DMS153 treated with DMSO at 0.1 percent for 48 hours (cell line): Measurements from ENCODE around the gene RPUSD4.

Experiments
- DNase-seq: peaks from one replicate; lab custom pipeline; 2025; ENCODE audit not compliant: unreplicated experiment; lab: John Stamatoyannopoulos, UW

Gene RPUSD4

DNA sequence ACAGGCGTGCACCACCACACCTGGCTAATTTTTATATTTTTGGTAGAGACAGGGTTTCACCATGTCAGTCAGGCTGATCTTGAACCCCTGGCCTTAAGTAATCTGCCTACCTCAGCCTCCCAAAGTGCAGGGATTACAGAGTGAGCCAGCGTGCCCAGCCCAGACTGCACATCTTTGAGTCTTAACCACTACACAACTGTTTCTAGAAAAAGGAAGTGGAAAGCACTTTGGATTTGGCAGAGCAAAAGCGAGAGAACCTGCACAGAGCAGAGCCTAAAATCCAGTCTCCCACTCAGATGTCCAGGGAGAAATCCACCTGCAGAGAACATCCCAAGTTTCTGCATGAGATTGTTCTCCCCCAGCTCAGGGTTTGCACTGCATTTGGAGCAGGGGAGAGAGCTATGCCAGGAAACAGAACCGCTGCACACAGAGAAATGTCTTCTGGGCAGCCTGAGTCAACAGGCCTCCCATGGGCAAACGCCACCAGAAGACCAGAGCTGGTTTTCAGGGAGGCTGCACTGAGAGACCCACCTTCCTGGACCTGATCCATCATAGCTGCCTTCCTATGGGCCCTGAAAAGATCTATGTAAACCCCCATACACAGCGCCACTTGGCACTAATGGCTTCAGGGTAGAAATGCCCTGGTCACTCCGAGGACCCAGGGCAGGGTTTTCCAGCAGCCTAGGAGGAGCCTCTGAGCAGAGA lies 54.0 kb downstream of the RPUSD4 start:
- DNase-seq: no peak

DNA sequence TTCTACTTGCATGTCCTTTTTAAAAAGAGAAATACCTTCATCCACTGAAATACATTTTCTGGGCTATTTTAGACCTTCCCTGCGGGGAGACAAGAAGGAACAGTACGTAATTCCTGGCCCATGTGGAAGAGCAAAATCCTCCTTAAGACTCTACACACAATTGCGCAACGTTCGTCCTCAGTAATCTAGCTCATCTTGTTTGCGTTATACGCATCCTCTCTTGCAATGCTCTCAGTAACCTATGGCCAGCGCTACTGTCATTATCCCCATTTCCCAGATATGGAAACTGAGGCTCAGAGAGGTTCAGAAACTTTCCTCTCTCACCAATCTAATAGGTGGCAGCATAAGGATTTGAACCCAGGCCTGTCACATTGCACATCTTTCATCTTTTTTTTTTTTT lies 54.6 kb downstream of the RPUSD4 start:
- DNase-seq: no peak

DNA sequence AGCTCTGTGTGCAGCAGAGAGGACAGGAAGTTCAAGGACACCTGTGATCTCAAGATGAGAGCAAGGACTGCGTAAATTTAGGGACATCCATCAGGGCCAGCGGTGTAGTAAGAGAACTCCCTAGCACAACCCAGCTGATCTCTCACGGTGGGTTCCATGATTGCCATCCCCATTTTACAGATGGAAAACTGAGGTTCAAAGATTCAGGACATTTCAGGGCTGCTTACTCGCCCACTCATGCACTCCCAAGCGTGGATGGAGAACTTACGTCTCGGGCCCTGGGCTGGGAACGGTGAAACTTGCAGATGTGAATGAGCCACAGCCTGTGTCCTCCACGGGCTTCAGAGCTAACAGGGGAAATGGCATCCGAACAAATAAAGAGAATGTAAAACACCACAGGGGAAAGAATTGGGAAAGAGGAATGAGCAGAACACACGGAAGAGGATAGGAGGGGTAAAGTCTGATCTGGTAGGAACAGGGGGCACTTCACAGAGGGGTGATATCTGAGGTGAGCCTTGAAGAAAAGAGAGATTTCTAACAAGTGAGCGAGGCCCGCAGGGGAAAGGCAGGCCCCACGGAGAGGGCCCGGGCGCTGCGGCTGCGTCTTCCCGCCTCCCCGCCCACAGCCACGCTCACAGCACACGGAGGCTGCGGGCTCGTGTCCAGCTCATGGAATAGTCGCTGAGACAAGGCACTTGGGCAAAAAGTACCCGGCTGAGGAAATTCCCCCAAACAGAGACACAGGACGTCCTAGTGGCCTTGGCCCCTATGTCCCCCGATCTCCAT lies 55.9 kb downstream of the RPUSD4 start:
- DNase-seq: no peak

DNA sequence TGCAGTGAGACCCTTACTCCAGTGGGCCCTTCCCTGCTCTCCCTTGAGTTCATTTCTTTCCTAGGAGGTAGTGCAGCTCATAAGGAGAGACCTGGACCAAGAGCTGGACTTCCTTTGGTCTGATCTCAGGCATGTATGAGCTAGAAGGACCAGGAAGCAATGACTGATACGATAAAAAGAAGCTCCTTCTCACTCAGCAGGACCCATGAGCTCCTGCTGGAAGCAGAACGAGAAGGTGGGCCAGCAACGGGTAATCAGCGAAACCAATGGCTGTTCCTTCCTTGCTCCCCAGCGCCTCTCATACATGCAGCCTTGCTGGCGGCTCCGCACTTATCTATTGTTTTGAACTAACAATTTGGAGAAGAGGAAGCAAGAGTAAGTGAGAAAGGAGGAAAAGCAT lies 56.8 kb downstream of the RPUSD4 start:
- DNase-seq: no peak

DNA sequence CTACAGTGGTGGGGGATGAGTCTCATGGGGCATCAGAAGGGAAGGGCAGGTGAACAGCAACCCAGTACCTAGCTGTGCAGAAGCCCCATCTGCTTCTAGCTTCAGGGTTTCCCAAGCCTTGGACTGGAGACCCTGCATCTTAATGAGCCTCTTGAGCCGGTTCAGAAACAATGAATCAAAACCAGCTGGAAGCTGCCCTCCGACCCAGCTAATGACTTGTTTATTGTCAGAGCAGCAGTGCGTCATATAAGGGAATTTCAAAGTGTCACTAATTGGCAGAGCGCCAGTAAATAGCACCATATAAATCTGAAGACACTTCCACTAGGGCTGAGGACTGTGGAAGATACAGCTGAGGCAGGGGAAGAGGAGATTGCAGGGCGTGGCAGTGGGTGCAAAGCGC lies 57.5 kb downstream of the RPUSD4 start:
- DNase-seq: no peak

DNA sequence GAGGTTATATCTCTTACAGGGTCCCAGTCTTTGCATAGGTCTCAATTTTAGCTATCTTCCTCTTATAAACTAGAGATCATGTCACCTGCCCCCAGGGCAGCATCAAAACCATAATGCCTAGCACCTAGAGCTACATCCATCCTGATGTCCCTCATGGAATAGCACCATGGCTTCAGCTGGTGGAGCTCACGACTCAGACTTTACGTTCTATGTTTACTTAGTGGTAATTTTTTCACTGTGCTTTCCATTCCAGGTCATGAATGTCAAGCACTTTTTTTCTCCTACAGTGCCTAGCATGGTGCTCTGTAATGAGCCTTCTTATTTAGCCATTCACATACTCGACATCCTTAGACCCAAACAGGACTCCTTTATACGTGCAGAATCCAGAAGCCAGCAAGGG lies 58.4 kb downstream of the RPUSD4 start:
- no peak for DNase-seq

DNA sequence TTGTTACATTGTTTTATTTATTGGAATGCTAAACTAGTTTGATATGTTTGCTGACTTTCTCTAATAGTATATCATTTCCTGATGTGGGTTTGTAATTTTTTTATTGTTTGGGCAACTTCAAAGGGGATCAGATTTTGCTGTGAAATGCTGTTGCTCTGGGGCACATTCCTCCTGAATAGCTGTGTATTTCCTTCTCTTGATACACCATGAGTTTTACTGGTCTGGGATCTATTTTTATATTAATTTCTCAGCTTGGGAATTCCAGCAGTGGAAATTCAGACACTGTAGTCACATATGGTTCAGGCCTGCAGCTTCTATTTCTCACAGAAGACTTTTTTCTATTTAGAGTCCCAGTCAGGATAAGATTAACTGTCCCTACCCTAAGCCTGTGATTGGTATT lies 58.9 kb downstream of the RPUSD4 start:
- DNase-seq: no peak

DNA sequence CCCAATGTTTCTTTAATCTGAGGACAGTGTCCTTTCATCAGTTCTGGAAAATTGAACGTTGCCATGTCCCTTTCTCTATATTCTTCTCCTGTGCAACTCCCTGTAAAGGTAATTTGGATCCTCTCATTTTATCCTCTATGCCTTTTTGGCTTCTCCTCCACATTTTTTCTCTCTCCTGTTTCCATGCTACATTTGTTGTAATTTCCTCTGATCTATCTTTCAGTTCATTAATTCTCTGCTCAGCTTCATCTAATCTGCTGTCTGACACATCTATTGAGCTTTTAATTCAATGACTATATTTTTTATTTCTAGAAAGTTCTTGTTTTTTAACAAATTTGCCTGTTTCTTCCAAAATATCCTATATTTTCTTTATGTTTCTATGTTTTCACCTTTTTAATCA lies 59.3 kb downstream of the RPUSD4 start:
- DNase-seq: no peak
